ENCODE measurements around the gene LMAN1. TPM values are rescaled to one million over a fixed set of nuclear protein-coding genes. Genes with fewer than 3 reads are reported as not detected.

LMAN1 gene
- total and polyA plus RNA-seq, 10 of the 15 experiments (the other 5 are each of a cell fraction or from before 2014, with no cell fraction given): 15.0 to 78.9 (median 67.5) TPM

DNA sequence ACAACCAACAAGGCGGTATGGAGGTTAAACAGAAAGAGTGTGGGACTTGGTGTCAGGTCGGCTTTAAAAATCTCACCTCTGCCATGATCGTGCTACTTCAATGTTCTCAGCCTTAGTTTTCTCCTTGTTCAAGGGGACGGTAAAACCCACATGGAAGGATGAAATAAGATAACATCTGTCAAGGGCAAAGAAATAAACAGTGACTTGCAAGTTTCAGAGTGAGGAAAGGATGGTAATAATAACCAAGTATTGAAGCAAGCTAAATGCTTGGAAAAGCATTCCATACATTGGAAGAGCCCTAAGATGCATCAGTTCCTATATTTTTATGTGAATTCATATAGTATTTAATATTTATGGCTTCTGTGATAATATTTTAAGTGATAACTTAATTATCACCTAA lies 29.8 kb upstream of the LMAN1 start:
- FAIRE-seq: no peak
- TF ChIP-seq HSF1 (IDR thresholded peaks at IDR 0.05; ENCODE audit: low read depth, low read length) (no peak), SREBF1 (IDR thresholded peaks at IDR 0.05; ENCODE audit: low read length) (no peak), YBX1 (IDR thresholded peaks at IDR 0.05) (no peak), E2F4 (IDR thresholded peaks at IDR 0.05; ENCODE audit: low read depth, low read length) (no peak), BMI1 (IDR thresholded peaks at IDR 0.05; ENCODE audit: borderline replicate concordance) (no peak), POLR2A (IDR thresholded peaks at IDR 0.05; ENCODE audit: low read depth, low read length) (no peak), ZNF687 (IDR thresholded peaks at IDR 0.05) (no peak), POLR2AphosphoS2 (IDR thresholded peaks at IDR 0.05; ENCODE audit: low read depth, low read length) (no peak), SMC3 (IDR thresholded peaks at IDR 0.05; ENCODE audit: borderline replicate concordance, low read length) (no peak)
- TF ChIP-seq, protein P1, sequence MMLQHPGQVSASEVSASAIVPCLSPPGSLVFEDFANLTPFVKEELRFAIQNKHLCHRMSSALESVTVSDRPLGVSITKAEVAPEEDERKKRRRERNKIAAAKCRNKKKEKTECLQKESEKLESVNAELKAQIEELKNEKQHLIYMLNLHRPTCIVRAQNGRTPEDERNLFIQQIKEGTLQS (IDR thresholded peaks at IDR 0.05; ENCODE audit: borderline replicate concordance, extremely low read depth, low read depth, low read length): no peak
- TF ChIP-seq, protein P2, sequence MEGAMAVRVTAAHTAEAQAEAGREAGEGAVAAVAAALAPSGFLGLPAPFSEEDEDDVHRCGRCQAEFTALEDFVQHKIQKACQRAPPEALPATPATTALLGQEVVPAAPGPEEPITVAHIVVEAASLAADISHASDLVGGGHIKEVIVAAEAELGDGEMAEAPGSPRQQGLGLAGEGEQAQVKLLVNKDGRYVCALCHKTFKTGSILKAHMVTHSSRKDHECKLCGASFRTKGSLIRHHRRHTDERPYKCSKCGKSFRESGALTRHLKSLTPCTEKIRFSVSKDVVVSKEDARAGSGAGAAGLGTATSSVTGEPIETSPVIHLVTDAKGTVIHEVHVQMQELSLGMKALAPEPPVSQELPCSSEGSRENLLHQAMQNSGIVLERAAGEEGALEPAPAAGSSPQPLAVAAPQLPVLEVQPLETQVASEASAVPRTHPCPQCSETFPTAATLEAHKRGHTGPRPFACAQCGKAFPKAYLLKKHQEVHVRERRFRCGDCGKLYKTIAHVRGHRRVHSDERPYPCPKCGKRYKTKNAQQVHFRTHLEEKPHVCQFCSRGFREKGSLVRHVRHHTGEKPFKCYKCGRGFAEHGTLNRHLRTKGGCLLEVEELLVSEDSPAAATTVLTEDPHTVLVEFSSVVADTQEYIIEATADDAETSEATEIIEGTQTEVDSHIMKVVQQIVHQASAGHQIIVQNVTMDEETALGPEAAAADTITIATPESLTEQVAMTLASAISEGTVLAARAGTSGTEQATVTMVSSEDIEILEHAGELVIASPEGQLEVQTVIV (IDR thresholded peaks at IDR 0.05; ENCODE audit: borderline replicate concordance, partially characterized antibody): no peak
- TF ChIP-seq, protein P3, sequence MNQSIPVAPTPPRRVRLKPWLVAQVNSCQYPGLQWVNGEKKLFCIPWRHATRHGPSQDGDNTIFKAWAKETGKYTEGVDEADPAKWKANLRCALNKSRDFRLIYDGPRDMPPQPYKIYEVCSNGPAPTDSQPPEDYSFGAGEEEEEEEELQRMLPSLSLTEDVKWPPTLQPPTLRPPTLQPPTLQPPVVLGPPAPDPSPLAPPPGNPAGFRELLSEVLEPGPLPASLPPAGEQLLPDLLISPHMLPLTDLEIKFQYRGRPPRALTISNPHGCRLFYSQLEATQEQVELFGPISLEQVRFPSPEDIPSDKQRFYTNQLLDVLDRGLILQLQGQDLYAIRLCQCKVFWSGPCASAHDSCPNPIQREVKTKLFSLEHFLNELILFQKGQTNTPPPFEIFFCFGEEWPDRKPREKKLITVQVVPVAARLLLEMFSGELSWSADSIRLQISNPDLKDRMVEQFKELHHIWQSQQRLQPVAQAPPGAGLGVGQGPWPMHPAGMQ (IDR thresholded peaks at IDR 0.05; ENCODE audit: borderline replicate concordance): no peak
- TF ChIP-seq, protein P4, sequence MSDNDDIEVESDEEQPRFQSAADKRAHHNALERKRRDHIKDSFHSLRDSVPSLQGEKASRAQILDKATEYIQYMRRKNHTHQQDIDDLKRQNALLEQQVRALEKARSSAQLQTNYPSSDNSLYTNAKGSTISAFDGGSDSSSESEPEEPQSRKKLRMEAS (IDR thresholded peaks at IDR 0.05; ENCODE audit: low read depth, low read length): no peak

More for the DNA sequence above, 29.8 kb upstream of the LMAN1 start:
- in situ Hi-C loops (cut with MboI) (no loop called here), intact Hi-C loops (cut with micrococcal nuclease; ENCODE audit: unreplicated experiment) (no loop called here)
- ATAC-seq (no peak), DNase-seq (ENCODE audit: low read depth, low spot score) (no peak)
- H2AFZ ChIP-seq (ENCODE audit: control insufficient read depth, low read depth, low read length): no peak overlapping the region
- H3K4me1 ChIP-seq (ENCODE audit: control insufficient read depth, insufficient read depth, low read length): no peaks in the 10 kb centered on the region
- H3K27ac ChIP-seq (ENCODE audit: control insufficient read depth, insufficient read depth): no peak overlapping the region
- ChIA-PET RAD21 (ENCODE audit: unreplicated experiment) (no interaction called here), CTCF (interaction anchor here (0.9 to 3.5 kb wide), 6 partner anchors 11 to 140 kb away, joined by 3 to 18 read pairs (median 4); no protein-coding TSS in a partner anchor), POLR2A (no interaction called here), SMC1A (ENCODE audit: uncharacterized antibody, unreplicated experiment) (no interaction called here)
- no peak overlapping the region for H3K9ac ChIP-seq (ENCODE audit: control insufficient read depth, insufficient read depth, low read length)
- H3K79me2 ChIP-seq (ENCODE audit: control insufficient read depth, insufficient read depth, low read length): no peaks in the 10 kb centered on the region
- H3K4me2 ChIP-seq (ENCODE audit: control insufficient read depth, insufficient read depth): no peak overlapping the region
- H3K4me3 ChIP-seq: no peak overlapping the region
- WGBS (ENCODE audit: insufficient coverage, insufficient replicate concordance, low lambda C conversion rate, missing lambda C conversion rate): 51% methylated on average over 4 of the region's 4 CpGs
- no peaks in the 10 kb centered on the region for H4K20me1 ChIP-seq (ENCODE audit: control insufficient read depth, insufficient read depth)
- H3K9me3 ChIP-seq (replicated peaks; ENCODE audit: control insufficient read depth, insufficient read depth, low read length): no peaks in the 10 kb centered on the region
- no TSS peak for BruUV-seq (replicated peaks)
- no peaks in the 10 kb centered on the region for H3K36me3 ChIP-seq (ENCODE audit: control insufficient read depth in 2 of 2, insufficient read depth in 2 of 2, low read length in 1 of 2)
- no peaks in the 10 kb centered on the region; a peak in 1 of 4 replicates for H3K27me3 ChIP-seq (replicated peaks in 1 of 2; ENCODE audit: control insufficient read depth in 2 of 2, insufficient read depth in 2 of 2, low read length in 1 of 2)

Data from GM12878 (cell line).